ACHN (cell line): ENCODE data around the gene CST8.

Experiments
- DNase-seq: peaks from one replicate; pipeline ENCODE4 v3.0.0-alpha.2; 2015
- in situ Hi-C: cut with HindIII; loops from 2 replicates; pipeline ENCODE4 v1.10.0; 2017; ENCODE audit warnings: low sequenced_read_pairs, low pct_ligation_motif_present, low pct_unique_long_range_greater_than_20kb

The CST8 gene

GRCh38 chr20:23541776-23542175, 50.9 kb downstream of the CST8 start:
- DNase-seq = no peak

GRCh38 chr20:23542801-23543200, 51.9 kb downstream of the CST8 start:
- in situ Hi-C loops = no loop called here
- no peak for DNase-seq

More at GRCh38 chr20:23541776-23542175, 50.9 kb downstream of the CST8 start:
- in situ Hi-C loops = no loop called here

- no peak for DNase-seq
- in situ Hi-C loops = no loop called here
Observed at GRCh38 chr20:23544133-23544532, 53.2 kb downstream of the CST8 start.
